ENCODE data around the gene PLAAT4.

GRCh38 chr11:63504054-63504453, 32.6 kb upstream of the PLAAT4 start:
- no peak for TF ChIP-seq CTCF (IDR thresholded peaks at IDR 0.05)
- no peak for TF ChIP-seq POLR2A (IDR thresholded peaks at IDR 0.05)
- no peak for TF ChIP-seq EP300 (IDR thresholded peaks at IDR 0.05)

All from ovary (tissue), 3 donors.